H1 (cell line): Measurements from ENCODE around the gene ENO3. TPM values are rescaled to one million over a fixed set of nuclear protein-coding genes. Genes with fewer than 3 reads are reported as not detected.

Experiments
- EP300 ChIP-seq, 2 experiments: IDR thresholded peaks; 1 replicate in 1 of 2; 2 replicates in 1 of 2; pipeline ENCODE4 v1.6.1; 2011 to 2012; ENCODE audit warnings: low read depth in 2 of 2, low read length in 2 of 2, mild to moderate bottlenecking in 2 of 2, borderline replicate concordance in 1 of 2, inconsistent platforms in 1 of 2, moderate library complexity in 1 of 2
- GTF2F1 ChIP-seq: IDR thresholded peaks from 2 replicates; pipeline ENCODE4 v1.6.1; 2012; ENCODE audit warnings: low read depth, low read length, improper control_type of control experiment, borderline replicate concordance
- NRF1 ChIP-seq: IDR thresholded peaks from 2 replicates; pipeline ENCODE4 v1.6.1; 2011; ENCODE audit warnings: mild to moderate bottlenecking, low read depth, low read length, improper control_type of control experiment
- SP1 ChIP-seq: IDR thresholded peaks from 2 replicates; pipeline ENCODE4 v1.6.1; 2011; ENCODE audit warnings: low read depth, low read length
- TCF12 ChIP-seq: IDR thresholded peaks from 2 replicates; pipeline ENCODE4 v1.6.1; 2011; ENCODE audit warnings: low read depth, mild to moderate bottlenecking, low read length
- polyA plus RNA-seq, 7 experiments: library from polyadenylated mRNA; depleted of rRNA in 3 of 7; stranded (reverse) in 5 of 7; unstranded in 2 of 7; fragments of >200 nt in 5 of 7; fragments of 200-250 nt in 2 of 7; gene quantifications; 1 replicate in 5 of 7; 2 replicates in 1 of 7; 4 replicates in 1 of 7; pipeline versions ENCODE4 v1.2.1 to v1.2.3, GENCODE V29; 2011 to 2013; ENCODE audit warnings: missing spikeins in 2 of 7, mixed read lengths in 2 of 7
- total RNA-seq: library from RNA; stranded (reverse); fragmentation: NEBNext Ultra II Directional; extraction: Animal tissue kit (Norgen Biotek cat#: 25700); gene quantifications from 2 replicates; pipeline ENCODE4 v1.2.1, GENCODE V29; 2021
- TF ChIP-seq, protein P1 (sequence below): fragments of 300-600 bp; sonication (generic); IDR thresholded peaks from 2 replicates; pipeline ENCODE4 v1.7.1; 2012; ENCODE audit warnings: low read length, moderate library complexity, mild to moderate bottlenecking, inconsistent platforms; ENCODE audit not compliant: insufficient replicate concordance

The ENO3 gene
- total and polyA plus RNA-seq, 2 of the 8 experiments (the other 6 are each of a cell fraction or from before 2014, with no cell fraction given), result 25.0 to 25.7 TPM

DNA sequence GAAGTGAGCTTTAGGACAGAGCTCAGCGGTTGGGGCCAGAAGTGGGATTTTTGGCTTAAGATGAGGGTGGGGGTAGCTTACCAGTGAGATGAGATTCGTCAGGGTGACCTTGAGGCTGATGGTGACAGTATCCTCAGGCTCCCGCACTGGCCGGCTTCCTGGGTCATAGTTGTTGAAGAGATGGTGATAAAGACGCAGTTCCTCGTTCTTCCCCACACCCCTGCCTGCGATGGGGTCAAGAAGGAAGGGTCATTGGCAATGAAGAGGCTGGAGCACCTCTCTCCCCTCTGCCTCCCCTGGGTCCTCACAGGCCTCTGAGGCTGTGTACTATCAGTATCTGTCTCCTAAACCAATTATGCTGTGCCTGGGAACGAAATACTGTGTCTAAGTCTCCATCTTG, 48.4 kb upstream of the ENO3 start (continued):
- TF ChIP-seq GTF2F1 (no peak), SP1 (no peak), EP300 (IDR thresholded peaks at IDR 0.05; ENCODE audit: borderline replicate concordance in 1 of 2, low read depth in 2 of 2, low read length in 2 of 2) (no peak), TCF12 (no peak), NRF1 (no peak)
- TF ChIP-seq, protein P1, sequence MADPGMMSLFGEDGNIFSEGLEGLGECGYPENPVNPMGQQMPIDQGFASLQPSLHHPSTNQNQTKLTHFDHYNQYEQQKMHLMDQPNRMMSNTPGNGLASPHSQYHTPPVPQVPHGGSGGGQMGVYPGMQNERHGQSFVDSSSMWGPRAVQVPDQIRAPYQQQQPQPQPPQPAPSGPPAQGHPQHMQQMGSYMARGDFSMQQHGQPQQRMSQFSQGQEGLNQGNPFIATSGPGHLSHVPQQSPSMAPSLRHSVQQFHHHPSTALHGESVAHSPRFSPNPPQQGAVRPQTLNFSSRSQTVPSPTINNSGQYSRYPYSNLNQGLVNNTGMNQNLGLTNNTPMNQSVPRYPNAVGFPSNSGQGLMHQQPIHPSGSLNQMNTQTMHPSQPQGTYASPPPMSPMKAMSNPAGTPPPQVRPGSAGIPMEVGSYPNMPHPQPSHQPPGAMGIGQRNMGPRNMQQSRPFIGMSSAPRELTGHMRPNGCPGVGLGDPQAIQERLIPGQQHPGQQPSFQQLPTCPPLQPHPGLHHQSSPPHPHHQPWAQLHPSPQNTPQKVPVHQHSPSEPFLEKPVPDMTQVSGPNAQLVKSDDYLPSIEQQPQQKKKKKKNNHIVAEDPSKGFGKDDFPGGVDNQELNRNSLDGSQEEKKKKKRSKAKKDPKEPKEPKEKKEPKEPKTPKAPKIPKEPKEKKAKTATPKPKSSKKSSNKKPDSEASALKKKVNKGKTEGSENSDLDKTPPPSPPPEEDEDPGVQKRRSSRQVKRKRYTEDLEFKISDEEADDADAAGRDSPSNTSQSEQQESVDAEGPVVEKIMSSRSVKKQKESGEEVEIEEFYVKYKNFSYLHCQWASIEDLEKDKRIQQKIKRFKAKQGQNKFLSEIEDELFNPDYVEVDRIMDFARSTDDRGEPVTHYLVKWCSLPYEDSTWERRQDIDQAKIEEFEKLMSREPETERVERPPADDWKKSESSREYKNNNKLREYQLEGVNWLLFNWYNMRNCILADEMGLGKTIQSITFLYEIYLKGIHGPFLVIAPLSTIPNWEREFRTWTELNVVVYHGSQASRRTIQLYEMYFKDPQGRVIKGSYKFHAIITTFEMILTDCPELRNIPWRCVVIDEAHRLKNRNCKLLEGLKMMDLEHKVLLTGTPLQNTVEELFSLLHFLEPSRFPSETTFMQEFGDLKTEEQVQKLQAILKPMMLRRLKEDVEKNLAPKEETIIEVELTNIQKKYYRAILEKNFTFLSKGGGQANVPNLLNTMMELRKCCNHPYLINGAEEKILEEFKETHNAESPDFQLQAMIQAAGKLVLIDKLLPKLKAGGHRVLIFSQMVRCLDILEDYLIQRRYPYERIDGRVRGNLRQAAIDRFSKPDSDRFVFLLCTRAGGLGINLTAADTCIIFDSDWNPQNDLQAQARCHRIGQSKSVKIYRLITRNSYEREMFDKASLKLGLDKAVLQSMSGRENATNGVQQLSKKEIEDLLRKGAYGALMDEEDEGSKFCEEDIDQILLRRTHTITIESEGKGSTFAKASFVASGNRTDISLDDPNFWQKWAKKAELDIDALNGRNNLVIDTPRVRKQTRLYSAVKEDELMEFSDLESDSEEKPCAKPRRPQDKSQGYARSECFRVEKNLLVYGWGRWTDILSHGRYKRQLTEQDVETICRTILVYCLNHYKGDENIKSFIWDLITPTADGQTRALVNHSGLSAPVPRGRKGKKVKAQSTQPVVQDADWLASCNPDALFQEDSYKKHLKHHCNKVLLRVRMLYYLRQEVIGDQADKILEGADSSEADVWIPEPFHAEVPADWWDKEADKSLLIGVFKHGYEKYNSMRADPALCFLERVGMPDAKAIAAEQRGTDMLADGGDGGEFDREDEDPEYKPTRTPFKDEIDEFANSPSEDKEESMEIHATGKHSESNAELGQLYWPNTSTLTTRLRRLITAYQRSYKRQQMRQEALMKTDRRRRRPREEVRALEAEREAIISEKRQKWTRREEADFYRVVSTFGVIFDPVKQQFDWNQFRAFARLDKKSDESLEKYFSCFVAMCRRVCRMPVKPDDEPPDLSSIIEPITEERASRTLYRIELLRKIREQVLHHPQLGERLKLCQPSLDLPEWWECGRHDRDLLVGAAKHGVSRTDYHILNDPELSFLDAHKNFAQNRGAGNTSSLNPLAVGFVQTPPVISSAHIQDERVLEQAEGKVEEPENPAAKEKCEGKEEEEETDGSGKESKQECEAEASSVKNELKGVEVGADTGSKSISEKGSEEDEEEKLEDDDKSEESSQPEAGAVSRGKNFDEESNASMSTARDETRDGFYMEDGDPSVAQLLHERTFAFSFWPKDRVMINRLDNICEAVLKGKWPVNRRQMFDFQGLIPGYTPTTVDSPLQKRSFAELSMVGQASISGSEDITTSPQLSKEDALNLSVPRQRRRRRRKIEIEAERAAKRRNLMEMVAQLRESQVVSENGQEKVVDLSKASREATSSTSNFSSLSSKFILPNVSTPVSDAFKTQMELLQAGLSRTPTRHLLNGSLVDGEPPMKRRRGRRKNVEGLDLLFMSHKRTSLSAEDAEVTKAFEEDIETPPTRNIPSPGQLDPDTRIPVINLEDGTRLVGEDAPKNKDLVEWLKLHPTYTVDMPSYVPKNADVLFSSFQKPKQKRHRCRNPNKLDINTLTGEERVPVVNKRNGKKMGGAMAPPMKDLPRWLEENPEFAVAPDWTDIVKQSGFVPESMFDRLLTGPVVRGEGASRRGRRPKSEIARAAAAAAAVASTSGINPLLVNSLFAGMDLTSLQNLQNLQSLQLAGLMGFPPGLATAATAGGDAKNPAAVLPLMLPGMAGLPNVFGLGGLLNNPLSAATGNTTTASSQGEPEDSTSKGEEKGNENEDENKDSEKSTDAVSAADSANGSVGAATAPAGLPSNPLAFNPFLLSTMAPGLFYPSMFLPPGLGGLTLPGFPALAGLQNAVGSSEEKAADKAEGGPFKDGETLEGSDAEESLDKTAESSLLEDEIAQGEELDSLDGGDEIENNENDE, result no peak
- TF ChIP-seq, all 59 proteins: peak for 0
